KMS-11 (cell line): Measurements from ENCODE around the gene MSX2.

Experiments
- H2AFZ ChIP-seq: fragments of 200-600 bp; sonication (generic); 2 replicates; pipeline ENCODE4 v1.6.1; 2016; ENCODE audit warnings: antibody characterized with exemption, mixed run types, low read depth
- H3K27ac ChIP-seq: fragments of 200-600 bp; sonication (generic); 2 replicates; pipeline ENCODE4 v1.6.1; 2016; ENCODE audit warnings: mild to moderate bottlenecking, mixed run types
- H3K27me3 ChIP-seq: fragments of 200-600 bp; sonication (generic); 2 replicates; pipeline ENCODE4 v1.6.1; 2017; ENCODE audit warnings: mild to moderate bottlenecking, low read depth, mixed run types, moderate library complexity; ENCODE audit not compliant: insufficient read depth
- H3K36me3 ChIP-seq: fragments of 200-600 bp; sonication (generic); 2 replicates; pipeline ENCODE4 v1.6.1; 2017; ENCODE audit warnings: mild to moderate bottlenecking, mixed run types; ENCODE audit not compliant: insufficient read depth
- H3K4me1 ChIP-seq: fragments of 200-600 bp; sonication (generic); 2 replicates; pipeline ENCODE4 v1.6.1; 2016; ENCODE audit warnings: mild to moderate bottlenecking, low read depth, mixed run types; ENCODE audit not compliant: poor library complexity, severe bottlenecking
- H3K4me2 ChIP-seq: fragments of 200-600 bp; sonication (generic); 2 replicates; pipeline ENCODE4 v1.7.0; 2016; ENCODE audit warnings: mild to moderate bottlenecking, mixed run types
- H3K4me3 ChIP-seq: fragments of 200-600 bp; sonication (generic); IDR thresholded peaks from 2 replicates; pipeline ENCODE4 v1.6.1; 2017; ENCODE audit warnings: low read depth, low read length, mixed read lengths; ENCODE audit not compliant: insufficient read depth
- H3K79me2 ChIP-seq: fragments of 200-600 bp; sonication (generic); 2 replicates; pipeline ENCODE4 v1.6.1; 2016; ENCODE audit warnings: low read depth, mixed run types; ENCODE audit not compliant: insufficient read depth
- H3K9ac ChIP-seq: fragments of 200-600 bp; sonication (generic); 2 replicates; pipeline ENCODE4 v1.6.1; 2016; ENCODE audit warnings: mild to moderate bottlenecking, mixed run types
- H4K20me1 ChIP-seq: fragments of 200-600 bp; sonication (generic); 2 replicates; pipeline ENCODE4 v1.6.1; 2016; ENCODE audit warnings: mild to moderate bottlenecking, mixed run types; ENCODE audit not compliant: insufficient read depth
- TF ChIP-seq, protein P1 (sequence below): fragments of 200-600 bp; sonication (generic); conservative IDR thresholded peaks from 2 replicates; pipeline ENCODE4 v1.6.1; 2017; ENCODE audit warnings: low read depth, mild to moderate bottlenecking, antibody characterized with exemption, low read length, moderate library complexity, mixed read lengths

Gene MSX2

DNA sequence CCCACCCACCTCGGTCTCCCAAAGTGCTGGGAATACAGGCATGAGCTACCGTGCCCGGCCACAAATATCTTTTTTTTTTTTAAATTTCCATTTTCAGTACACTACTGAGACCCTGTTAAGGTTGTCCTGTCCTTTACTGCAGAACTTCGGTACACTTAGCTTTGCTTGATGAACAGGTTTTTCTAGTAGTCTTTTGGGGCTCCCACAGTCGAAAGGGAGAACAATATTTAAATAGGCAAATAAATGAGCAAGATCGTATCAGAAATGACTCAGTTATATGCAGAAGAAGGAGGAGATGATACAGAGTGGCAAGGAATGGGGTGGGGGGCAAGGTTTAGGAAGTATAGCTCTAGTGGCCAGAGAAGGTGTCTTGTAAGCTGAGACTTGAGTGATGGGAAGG lies 52.7 kb downstream of the MSX2 start:
- no peaks in the 10 kb centered on the region for H3K79me2 ChIP-seq
- no peak overlapping the region for H3K4me2 ChIP-seq

DNA sequence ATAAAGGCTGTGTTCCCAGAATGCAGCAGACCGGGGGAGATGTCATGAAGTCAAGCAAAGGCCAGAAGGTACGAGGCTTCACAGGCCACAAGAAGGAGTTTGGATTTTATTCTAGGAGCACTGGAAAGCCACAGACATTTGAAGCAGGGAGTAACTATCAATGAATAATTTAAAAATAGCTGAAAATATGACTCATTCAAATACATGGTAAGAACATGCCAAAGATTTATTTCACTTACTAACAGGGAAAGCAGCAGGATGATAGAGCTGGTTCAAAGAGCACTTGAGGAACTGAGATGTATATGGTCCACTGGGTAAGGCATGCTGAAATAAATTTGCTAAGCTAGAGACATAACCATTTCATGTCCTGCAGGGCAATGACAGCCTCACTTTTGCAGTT lies 53.2 kb downstream of the MSX2 start:
- no peaks in the 10 kb centered on the region for H3K79me2 ChIP-seq
- H2AFZ ChIP-seq, result no peak overlapping the region
- H3K4me3 ChIP-seq, result no peak overlapping the region
- H3K4me2 ChIP-seq, result no peak overlapping the region
- H3K27ac ChIP-seq, result no peak overlapping the region
- H3K36me3 ChIP-seq, result no peaks in the 10 kb centered on the region
- H3K27me3 ChIP-seq, result no peaks in the 10 kb centered on the region
- TF ChIP-seq, protein P1, sequence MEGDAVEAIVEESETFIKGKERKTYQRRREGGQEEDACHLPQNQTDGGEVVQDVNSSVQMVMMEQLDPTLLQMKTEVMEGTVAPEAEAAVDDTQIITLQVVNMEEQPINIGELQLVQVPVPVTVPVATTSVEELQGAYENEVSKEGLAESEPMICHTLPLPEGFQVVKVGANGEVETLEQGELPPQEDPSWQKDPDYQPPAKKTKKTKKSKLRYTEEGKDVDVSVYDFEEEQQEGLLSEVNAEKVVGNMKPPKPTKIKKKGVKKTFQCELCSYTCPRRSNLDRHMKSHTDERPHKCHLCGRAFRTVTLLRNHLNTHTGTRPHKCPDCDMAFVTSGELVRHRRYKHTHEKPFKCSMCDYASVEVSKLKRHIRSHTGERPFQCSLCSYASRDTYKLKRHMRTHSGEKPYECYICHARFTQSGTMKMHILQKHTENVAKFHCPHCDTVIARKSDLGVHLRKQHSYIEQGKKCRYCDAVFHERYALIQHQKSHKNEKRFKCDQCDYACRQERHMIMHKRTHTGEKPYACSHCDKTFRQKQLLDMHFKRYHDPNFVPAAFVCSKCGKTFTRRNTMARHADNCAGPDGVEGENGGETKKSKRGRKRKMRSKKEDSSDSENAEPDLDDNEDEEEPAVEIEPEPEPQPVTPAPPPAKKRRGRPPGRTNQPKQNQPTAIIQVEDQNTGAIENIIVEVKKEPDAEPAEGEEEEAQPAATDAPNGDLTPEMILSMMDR, result no peak
- H3K4me1 ChIP-seq, result no peaks in the 10 kb centered on the region
- H4K20me1 ChIP-seq, result no peaks in the 10 kb centered on the region
- H3K9ac ChIP-seq, result no peak overlapping the region

More for the DNA sequence above, 52.7 kb downstream of the MSX2 start:
- no peaks in the 10 kb centered on the region for H3K4me1 ChIP-seq
- no peak overlapping the region for H3K4me3 ChIP-seq
- no peaks in the 10 kb centered on the region for H3K36me3 ChIP-seq
- H3K27me3 ChIP-seq, result no peaks in the 10 kb centered on the region
- H3K27ac ChIP-seq, result no peak overlapping the region
- no peak overlapping the region for H3K9ac ChIP-seq
- no peak overlapping the region for H2AFZ ChIP-seq
- no peaks in the 10 kb centered on the region for H4K20me1 ChIP-seq
- TF ChIP-seq, protein P1, result no peak
